GM21528 (cell line): ENCODE results near the gene SH2D3C.

Experiments
- ATAC-seq: cut with Tn5 transposase; IDR thresholded peaks from one replicate; pipeline ENCODE4 v1.9.1; 2021; ENCODE audit warnings: mild to moderate bottlenecking, moderate library complexity; ENCODE audit not compliant: unreplicated experiment, low FRiP score

Gene SH2D3C

GRCh38 chr9:127749090-127749787 is 29.2 kb downstream of the SH2D3C start:
- no peak for ATAC-seq

- ATAC-seq, result no peak
Observed at GRCh38 chr9:127746959-127747569, 31.4 kb downstream of the SH2D3C start.

- ATAC-seq, result no peak
Observed at GRCh38 chr9:127744398-127745110, 33.9 kb downstream of the SH2D3C start.

DNA sequence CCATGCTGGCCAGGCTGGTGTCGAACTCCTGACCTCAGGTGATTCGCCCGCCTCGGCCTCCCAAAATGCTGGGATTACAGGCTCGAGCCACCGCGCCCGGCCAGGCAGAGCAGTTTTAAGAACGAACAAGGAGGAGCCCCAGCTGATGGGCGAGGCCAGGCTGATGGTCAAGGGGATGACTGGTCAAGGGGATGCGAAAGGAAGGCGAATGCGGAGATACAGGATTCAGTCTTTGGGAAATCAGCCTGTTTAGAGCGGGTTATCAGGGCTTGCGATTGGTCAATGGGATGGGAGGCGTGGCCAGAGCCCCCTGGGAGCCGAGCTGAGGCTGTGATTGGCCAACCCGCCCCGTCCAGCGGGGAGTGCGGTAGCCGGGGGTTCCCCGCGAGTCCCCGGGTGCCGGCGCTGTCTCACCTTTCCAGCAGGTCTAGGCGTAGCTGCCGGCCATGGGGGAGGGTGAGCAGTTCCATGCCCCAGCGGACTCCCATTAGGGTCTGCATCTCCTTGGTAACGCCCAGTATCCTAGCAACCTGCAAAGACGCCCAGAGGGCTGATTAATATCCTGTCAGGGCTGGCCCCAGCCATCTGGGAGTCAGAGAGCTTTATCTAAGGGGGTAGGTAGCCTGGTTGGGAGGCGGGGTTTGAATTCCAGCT is 35.9 kb downstream of the SH2D3C start:
- ATAC-seq, result no peak

- no peak for ATAC-seq
Observed at GRCh38 chr9:127741831-127742434, 36.5 kb downstream of the SH2D3C start.

DNA sequence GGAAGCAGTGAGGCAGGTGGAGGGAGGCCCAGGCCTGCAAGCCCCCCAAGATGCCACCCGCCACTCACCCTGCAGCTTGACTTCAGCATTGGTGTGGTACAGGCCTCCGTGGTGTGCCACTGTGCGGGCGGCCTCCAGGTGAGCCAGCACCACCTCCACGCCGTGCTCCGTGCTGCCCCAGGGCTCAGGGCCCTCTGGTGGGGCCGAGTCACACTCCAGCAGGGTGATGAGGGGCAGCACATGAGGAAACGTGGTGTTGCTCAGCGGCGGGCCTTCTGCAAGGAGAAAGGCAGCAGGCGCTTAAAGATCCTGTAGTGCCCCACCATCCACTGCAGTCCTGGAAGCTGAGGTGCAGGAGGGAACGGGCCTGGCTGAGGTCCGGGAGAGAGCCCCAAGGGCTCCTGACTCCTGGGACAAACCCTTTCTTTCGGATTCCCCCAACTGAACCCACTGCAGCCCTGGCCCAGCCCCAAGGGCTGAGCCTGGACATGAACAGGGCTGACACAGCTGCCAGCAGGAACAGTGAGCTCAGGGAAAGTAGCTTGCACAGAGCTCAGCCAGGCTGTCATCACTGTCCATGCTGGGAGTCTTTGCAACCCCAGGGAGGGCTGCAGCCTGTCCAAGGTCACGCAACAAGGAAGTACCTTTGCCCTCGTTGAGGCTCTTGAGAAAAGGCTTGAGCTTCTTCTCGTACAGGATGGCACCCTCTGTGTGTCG is 38.7 kb downstream of the SH2D3C start:
- no peak for ATAC-seq

- no peak for ATAC-seq
Observed at GRCh38 chr9:127738666-127739065, 39.8 kb downstream of the SH2D3C start.

GRCh38 chr9:127735530-127736185 is 42.8 kb downstream of the SH2D3C start:
- ATAC-seq, result peak; percentile 4

DNA sequence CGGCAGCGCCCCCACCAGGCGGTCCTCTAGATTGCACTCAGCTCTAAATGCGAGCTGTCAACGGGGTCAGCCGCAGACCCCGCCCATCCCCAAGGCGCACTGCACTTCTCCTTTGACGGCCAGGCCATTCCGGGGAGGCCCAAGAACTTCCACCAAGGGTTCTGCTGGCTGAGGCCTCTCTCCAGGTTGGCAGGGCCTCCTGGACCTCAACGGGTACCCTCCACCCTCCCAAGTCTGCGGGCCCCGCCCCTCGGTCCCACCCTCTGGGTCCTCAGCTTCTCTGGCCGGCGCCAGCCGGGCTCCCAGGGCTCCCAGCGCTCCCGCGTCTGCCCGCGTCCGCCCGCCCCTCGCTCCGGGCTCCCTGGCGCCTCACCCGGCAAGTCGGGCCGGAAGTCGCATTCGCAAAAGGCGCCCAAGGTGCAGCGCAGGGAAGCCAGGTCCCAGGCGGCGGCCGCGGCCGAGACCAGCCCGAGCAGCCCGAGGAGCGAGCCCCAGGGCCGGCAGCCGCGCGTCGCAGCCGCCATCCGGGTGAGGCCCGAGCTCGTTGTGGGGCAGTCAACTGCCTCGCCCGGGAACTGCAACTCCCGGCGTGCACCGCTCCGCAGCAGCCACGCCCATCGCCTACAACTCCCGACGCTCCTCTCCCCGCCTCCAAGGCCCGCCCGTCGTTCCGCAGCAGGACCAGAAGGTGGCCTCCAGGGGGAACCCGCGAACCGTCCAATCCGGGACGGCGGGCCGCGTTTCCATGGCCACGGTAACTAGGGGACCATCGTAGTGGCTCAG is 43.5 kb downstream of the SH2D3C start, which contains the start of gene TOR2A:
TSS of gene TOR2A (minus strand) at position 548 of the 783 bp plus-strand sequence. CDS start at position 524, 24 bp downstream.
- peak; percentile 85 for ATAC-seq

GRCh38 chr9:127734247-127734746 is 44.2 kb downstream of the SH2D3C start:
- ATAC-seq, result no peak

- no peak for ATAC-seq
Observed at GRCh38 chr9:127733614-127734013, 44.9 kb downstream of the SH2D3C start.

- ATAC-seq, result no peak
Observed at GRCh38 chr9:127732444-127732843, 46.0 kb downstream of the SH2D3C start.

DNA sequence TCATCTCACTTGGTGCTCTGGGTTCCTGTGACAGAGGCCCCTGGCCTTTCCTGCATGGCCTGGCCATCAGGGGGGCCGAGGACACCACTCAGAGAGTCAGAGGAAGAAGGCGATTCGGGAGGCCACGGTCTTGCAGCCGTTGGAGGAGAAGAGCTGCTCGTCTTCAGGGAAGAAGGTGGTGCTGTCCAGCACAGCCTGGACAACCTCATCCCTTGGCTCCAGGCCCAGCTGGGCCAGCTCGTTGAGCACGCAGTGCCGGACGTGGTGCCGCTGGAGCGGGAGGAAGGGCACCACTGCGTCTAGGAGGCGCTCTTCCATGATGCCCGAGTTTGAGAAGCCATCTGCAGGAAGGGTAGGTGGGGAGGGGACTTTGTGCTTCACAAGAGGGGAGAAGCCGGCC is 46.5 kb downstream of the SH2D3C start:
- ATAC-seq, result no peak

DNA sequence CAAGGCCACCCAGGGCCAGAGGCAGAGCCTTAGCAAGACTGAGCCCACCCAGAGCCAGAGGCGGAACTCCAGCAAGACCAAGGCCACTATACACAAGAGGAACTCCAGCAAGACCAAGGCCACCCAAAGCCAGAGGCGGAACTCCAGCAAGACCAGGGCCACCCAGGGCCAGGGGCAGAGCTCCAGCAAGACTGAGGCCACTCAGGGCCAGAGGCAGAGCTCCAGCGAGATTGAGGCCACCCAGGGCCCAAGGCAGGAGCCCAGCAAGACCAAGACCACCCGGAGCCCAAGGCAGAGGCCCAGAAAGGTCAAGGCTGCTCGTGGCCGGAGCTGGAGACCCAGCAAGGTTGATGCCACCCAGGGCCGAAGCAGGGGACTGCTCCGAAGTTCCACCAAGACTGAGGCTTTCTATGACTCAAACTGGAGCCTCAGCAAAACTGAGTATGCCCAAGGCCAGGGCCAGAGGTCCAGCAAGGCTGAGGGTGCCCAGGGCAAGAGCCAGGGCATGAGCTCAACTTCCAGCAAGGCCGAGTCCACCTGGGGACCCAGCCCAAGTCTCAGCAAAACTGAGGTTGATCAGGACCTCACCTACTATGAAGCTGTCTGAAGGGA is 47.6 kb downstream of the SH2D3C start:
- ATAC-seq, result no peak

- ATAC-seq, result no peak
Observed at GRCh38 chr9:127730262-127730661, 48.2 kb downstream of the SH2D3C start.

GRCh38 chr9:127729522-127730256 is 48.8 kb downstream of the SH2D3C start:
- ATAC-seq, result no peak

GRCh38 chr9:127728808-127729207 is 49.7 kb downstream of the SH2D3C start:
- no peak for ATAC-seq
